Body of pancreas (tissue), 4 donors: Measurements from ENCODE around the gene SEPSECS. TPM values are rescaled to one million over a fixed set of nuclear protein-coding genes. Genes with fewer than 3 reads are reported as not detected.

ENCODE experiments used
- ATAC-seq: fragments of 150-250 bp; one replicate; pipeline ENCODE4 v1.9.1; 2016
- DNase-seq, 4 donors: peaks; one replicate each; pipeline ENCODE4 v3.0.0-alpha.2; 2019
- H3K27ac ChIP-seq, 4 donors: fragments of 200-600 bp; sonication (generic); 1 replicate in 3 of 4; 2 replicates in 1 of 4; pipeline versions ENCODE4 v1.5.1 to v1.6.1; 2016 to 2019; ENCODE audit warnings: mild to moderate bottlenecking in 1 of 4, mixed read lengths in 1 of 4, moderate library complexity in 1 of 4
- H3K27me3 ChIP-seq, 2 donors: fragments of 200-600 bp; sonication (generic); one replicate each; pipeline ENCODE4 v1.6.0; 2016; ENCODE audit warnings: mild to moderate bottlenecking in 1 of 2
- H3K36me3 ChIP-seq, 2 donors: fragments of 200-600 bp; sonication (generic); replicated peaks in 1 of 2; 2 replicates each; pipeline ENCODE4 v1.5.1; 2016; ENCODE audit warnings: low read depth in 2 of 2; ENCODE audit not compliant: insufficient read depth in 1 of 2
- H3K4me1 ChIP-seq: fragments of 200-600 bp; sonication (generic); one replicate; pipeline ENCODE4 v1.6.0; 2016
- H3K4me3 ChIP-seq, 2 donors: fragments of 200-600 bp; sonication (generic); 1 replicate in 1 of 2; 2 replicates in 1 of 2; pipeline ENCODE4 v1.5.1; 2016 to 2019
- H3K9me3 ChIP-seq, 3 donors: fragments of 200-600 bp; sonication (generic); 1 replicate in 2 of 3; 2 replicates in 1 of 3; pipeline ENCODE4 v1.5.1; 2016
- POLR2A ChIP-seq, 3 donors: fragments of 450-650 bp; IDR thresholded peaks; one replicate each; pipeline ENCODE4 v1.6.1; 2016; ENCODE audit warnings: antibody characterized with exemption in 3 of 3, mild to moderate bottlenecking in 2 of 3
- WGBS, 2 donors: methylation state at CpG; one replicate each; pipeline ENCODE4 v1.1.5; 2017; 5-methylcytosine and 5-hydroxymethylcytosine counted together
- intact Hi-C: fragments of 100-400 bp; cut with DNase I; formaldehyde crosslinking; loops from one replicate; pipeline ENCODE4 v1.15.1; 2023
- total RNA-seq, 2 donors: library from RNA; depleted of rRNA; stranded (reverse); fragments of >200 nt; gene quantifications; one replicate each; pipeline ENCODE4 v1.1.0, GENCODE V29; 2016
- TF ChIP-seq, protein P1 (sequence below), 7 experiments: fragments of 450-650 bp in 4 of 7; fragments of 200-600 bp in 3 of 7; sonication (generic) in 3 of 7; IDR thresholded peaks; one replicate each; pipeline ENCODE4 v1.5.1; 2016 to 2019; ENCODE audit warnings: antibody characterized with exemption in 7 of 7

Gene SEPSECS
- total RNA-seq, 2 donors from 2014 or later, result 7.9 to 8.8 TPM

DNA sequence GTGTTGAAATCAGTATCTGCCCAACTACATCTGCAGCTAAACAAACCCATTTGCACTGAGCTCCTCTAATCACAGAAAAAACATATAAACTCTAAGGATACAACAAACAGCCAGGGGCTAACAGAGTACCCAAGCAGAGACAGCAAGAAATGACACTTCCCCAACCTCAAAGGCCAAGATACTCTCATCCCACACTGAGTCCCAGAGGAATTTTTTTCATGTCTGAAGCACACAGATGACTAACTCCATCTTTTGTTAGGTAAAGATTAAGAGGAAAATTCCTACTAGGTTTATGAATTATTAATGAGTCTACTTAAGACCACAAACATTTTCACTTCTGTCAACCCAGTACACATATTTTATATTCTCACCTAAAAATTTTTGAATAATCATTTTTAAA lies 31.6 kb downstream of the SEPSECS start:
- H3K27me3 ChIP-seq, result no peaks in the 10 kb centered on the region
- intact Hi-C loops, result no loop called here
- H3K9me3 ChIP-seq, result no peaks in the 10 kb centered on the region
- H3K4me3 ChIP-seq, result no peak overlapping the region
- no peaks in the 10 kb centered on the region for H3K4me1 ChIP-seq
- TF ChIP-seq POLR2A (IDR thresholded peaks at IDR 0.05), result no peak
- TF ChIP-seq, protein P1, sequence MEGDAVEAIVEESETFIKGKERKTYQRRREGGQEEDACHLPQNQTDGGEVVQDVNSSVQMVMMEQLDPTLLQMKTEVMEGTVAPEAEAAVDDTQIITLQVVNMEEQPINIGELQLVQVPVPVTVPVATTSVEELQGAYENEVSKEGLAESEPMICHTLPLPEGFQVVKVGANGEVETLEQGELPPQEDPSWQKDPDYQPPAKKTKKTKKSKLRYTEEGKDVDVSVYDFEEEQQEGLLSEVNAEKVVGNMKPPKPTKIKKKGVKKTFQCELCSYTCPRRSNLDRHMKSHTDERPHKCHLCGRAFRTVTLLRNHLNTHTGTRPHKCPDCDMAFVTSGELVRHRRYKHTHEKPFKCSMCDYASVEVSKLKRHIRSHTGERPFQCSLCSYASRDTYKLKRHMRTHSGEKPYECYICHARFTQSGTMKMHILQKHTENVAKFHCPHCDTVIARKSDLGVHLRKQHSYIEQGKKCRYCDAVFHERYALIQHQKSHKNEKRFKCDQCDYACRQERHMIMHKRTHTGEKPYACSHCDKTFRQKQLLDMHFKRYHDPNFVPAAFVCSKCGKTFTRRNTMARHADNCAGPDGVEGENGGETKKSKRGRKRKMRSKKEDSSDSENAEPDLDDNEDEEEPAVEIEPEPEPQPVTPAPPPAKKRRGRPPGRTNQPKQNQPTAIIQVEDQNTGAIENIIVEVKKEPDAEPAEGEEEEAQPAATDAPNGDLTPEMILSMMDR (IDR thresholded peaks at IDR 0.05), result no peak
- ATAC-seq (no peak), DNase-seq (no peak)
- peaks cover 0 to 8% of the 10 kb centered on the region in 2 donors for H3K36me3 ChIP-seq
- H3K27ac ChIP-seq, result no peak overlapping the region

DNA sequence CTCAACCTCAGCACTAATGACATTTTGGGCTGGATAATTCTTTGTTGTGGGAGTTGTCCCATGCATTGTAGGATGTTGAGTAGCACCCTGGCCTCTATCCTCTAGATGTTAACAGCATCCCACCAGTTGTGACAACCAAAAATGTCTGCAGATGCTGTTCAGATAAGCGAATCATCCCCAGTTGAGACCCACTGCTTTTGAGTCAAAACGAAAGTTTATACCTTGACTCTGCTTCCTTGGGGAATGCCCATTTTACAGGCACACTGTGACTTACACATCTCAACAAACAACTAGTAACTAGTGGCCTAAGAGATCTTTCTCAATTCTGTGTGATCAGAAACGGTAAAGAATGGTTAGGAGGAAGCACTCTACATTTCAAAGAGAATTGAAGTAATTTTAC lies 37.0 kb downstream of the SEPSECS start:
- no peaks in the 10 kb centered on the region for H3K4me1 ChIP-seq
- H3K27ac ChIP-seq, result no peak overlapping the region
- ATAC-seq (no peak), DNase-seq (no peak)
- no peaks in the 10 kb centered on the region for H3K27me3 ChIP-seq
- H3K36me3 ChIP-seq, result peaks cover 0 to 12% of the 10 kb centered on the region in 2 donors
- intact Hi-C loops, result no loop called here
- no peak overlapping the region for H3K4me3 ChIP-seq
- 81 to 91% methylated on average over 3 of the region's 3 CpGs for WGBS, 2 donors
- TF ChIP-seq, protein P1 (IDR thresholded peaks at IDR 0.05), result no peak
- TF ChIP-seq POLR2A (IDR thresholded peaks at IDR 0.05), result no peak
- no peaks in the 10 kb centered on the region for H3K9me3 ChIP-seq

DNA sequence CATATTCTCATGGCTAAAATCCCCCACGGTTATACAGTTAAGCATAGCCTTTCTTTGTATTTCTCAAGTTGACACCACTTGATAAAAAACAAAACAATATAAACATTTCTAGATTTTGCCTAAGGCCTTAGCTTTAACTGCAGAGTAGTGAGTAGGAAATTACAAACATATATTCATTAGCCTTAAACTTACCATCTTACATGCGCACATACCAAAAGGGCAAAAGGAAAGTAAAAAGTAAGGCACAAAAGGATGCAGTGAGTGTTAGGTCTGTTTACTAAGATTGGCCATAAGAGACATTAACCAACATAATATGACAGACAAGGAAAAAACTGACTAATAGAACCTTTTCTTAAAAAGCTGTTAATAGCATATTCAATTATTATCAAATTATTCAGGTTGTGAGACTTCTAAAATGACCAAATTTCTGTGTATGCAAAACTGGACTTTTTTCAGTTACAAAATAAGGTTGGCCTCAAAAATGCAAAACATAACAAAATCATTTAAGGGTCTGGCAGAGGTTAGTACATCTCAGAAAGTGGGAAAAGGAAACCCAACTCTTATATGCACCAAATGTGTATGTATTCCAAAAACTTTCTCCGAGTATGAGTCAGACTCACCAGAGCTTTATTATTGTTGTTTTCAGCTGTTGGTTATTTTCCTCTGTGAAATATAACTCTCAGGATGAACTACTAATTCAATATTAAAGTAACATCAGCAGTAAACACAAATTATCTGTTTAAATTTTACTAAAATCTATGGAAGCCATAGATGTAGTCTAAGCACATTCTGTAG lies 39.9 kb downstream of the SEPSECS start:
- DNase-seq (no peak), ATAC-seq (no peak)
- no peaks in the 10 kb centered on the region for H3K27me3 ChIP-seq
- no peak overlapping the region for H3K4me3 ChIP-seq
- intact Hi-C loops, result no loop called here
- WGBS, 2 donors, result 84 to 89% methylated on average over 3 of the region's 3 CpGs
- H3K4me1 ChIP-seq, result no peaks in the 10 kb centered on the region
- no peaks in the 10 kb centered on the region for H3K9me3 ChIP-seq
- H3K27ac ChIP-seq, result no peak overlapping the region
- TF ChIP-seq POLR2A (IDR thresholded peaks at IDR 0.05), result no peak
- TF ChIP-seq, protein P1 (IDR thresholded peaks at IDR 0.05), result no peak
- peaks cover 0 to 8% of the 10 kb centered on the region in 2 donors for H3K36me3 ChIP-seq

DNA sequence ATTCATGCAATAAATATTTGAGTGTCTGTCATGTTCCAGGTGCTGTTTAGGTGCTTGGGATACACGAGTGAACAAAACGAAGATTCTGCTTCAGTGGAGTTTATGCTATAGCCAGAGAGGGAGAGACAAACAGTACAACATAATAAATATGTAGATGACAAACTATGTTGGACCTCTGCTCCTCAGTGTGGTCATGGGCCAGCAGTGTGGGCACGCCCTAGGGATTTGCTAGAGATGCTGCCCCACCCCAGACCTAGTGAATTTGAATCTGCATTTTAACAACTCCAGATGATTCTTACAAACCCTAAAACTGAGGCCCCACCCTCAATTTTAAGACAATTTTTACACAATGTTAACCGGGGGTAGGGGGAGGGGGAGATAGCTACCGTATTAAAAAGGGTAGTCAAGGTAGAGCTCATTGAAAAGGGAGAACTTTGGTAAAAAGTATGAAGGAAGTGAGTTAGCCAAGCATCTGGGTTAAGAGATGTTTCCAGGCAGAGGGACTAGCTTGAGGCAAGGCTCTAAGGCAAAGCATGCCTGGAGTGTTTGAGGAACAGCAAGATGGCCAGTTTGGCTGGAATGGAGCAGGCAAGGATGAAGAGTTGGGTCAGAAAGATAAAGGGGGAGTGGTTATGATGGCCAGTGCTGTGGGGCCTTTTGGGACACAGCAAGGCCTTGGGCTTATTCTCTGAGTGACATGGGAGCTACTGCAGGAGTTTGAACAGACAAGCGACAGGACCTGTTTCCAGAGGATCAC lies 42.4 kb downstream of the SEPSECS start:
- DNase-seq, result no peak
- intact Hi-C loops, result no loop called here
- 78 to 89% methylated on average over 6 of the region's 6 CpGs for WGBS, 2 donors
- Histone ChIP-seq H3K4me3 (no peak overlapping the region), H3K36me3 (no peaks in the 10 kb centered on the region), H3K9me3 (no peaks in the 10 kb centered on the region), H3K4me1 (no peaks in the 10 kb centered on the region), H3K27ac (no peak overlapping the region), H3K27me3 (no peaks in the 10 kb centered on the region)
- no peak for ATAC-seq
- TF ChIP-seq POLR2A (IDR thresholded peaks at IDR 0.05), result no peak
- TF ChIP-seq, protein P1 (IDR thresholded peaks at IDR 0.05), result no peak
